ENCODE data around the gene GLS2. TPM values are rescaled to one million over a fixed set of nuclear protein-coding genes. Genes with fewer than 3 reads are reported as not detected.
A peak's percentile ranks its signal among the peaks of the same experiment; 100 is the strongest.

The GLS2 gene
- total and polyA plus RNA-seq, 10 of the 15 experiments (the other 5 are each of a cell fraction or from before 2014, with no cell fraction given) = 0.64 to 6.4 (median 3.3) TPM

DNA sequence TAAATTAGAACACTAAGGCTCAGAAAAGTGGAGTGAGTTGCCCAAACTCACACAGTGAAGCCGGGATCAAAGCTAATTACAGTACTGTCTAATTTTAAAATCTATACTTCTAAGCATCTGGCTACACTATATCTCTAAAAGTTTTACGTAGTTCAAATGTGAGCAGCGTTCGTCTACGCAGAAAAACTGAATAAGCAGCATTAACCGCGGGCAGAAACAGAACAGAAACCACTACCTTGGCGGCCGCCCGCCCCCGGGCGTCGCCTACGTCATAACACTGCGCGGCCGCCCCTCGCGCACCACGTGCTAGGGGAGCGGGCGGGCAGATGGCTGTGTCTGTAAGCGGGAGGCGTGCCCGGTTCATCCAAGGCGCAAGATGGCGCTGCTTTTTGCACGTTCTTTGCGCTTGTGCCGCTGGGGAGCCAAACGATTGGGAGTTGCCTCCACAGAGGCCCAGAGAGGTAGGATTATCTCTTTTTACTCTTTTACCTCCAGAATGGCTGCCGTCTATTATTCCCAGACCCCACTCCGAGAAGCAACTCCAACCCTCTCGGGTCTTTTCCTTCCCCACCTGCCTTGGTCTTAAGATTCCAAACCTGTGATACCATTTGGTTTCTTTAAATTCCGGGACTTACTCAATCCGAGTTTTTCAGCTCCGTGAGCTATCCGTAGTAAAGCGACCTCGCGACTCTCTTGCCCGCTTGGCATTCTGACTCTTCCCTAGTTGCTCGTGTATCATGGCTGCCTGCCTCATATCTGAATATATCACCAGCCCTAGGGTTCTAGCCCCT, 19.6 kb downstream of the GLS2 start, which contains the start of gene SPRYD4:
Gene SPRYD4 (plus strand): TSS at position 363 of the 791 bp plus-strand sequence. CDS start 14 bp downstream, at position 377.
- intact Hi-C loops (cut with micrococcal nuclease; ENCODE audit: unreplicated experiment) = loop anchor here (5.0 to 10.0 kb wide), 2 partner anchors 204 to 341 kb away; partner anchors contain the start of genes COQ10A and ESYT1
- Histone ChIP-seq H3K27ac (ENCODE audit: control insufficient read depth, insufficient read depth) (peak within 1 kb of the TSS; percentile 93), H3K9me3 (replicated peaks; ENCODE audit: control insufficient read depth, insufficient read depth, low read length) (no peaks in the 10 kb centered on the region), H4K20me1 (ENCODE audit: control insufficient read depth, insufficient read depth) (no peaks in the 10 kb centered on the region), H3K27me3 (replicated peaks in 1 of 2; ENCODE audit: control insufficient read depth in 2 of 2, insufficient read depth in 2 of 2, low read length in 1 of 2) (no peaks in the 10 kb centered on the region), H3K9ac (ENCODE audit: control insufficient read depth, insufficient read depth, low read length) (peak within 1 kb of the TSS; percentile 98), H2AFZ (ENCODE audit: control insufficient read depth, low read depth, low read length) (peak within 1 kb of the TSS; percentile 89), H3K4me1 (ENCODE audit: control insufficient read depth, insufficient read depth, low read length) (peaks cover 15% of the 10 kb centered on the region), H3K4me3 (peak within 1 kb of the TSS; percentile 76), H3K79me2 (ENCODE audit: control insufficient read depth, insufficient read depth, low read length) (peaks cover 31% of the 10 kb centered on the region), H3K4me2 (ENCODE audit: control insufficient read depth, insufficient read depth) (peak within 1 kb of the TSS; percentile 98), H3K36me3 (ENCODE audit: control insufficient read depth in 2 of 2, insufficient read depth in 2 of 2, low read length in 1 of 2) (peaks cover 0 to 7% of the 10 kb centered on the region in 2 experiments; a peak in 2 of 4 replicates)
- FAIRE-seq = peak; percentile 81
- CTCF ChIA-PET = interaction anchor here (0.5 to 1.9 kb wide), 5 partner anchors 19 to 306 kb away, joined by 3 to 7 read pairs (median 3); partner anchors contain the start of genes SMARCC2 and TIMELESS
- RAD21 ChIA-PET (ENCODE audit: unreplicated experiment) = interaction anchor here (1.0 to 1.4 kb wide), 3 partner anchors 110 to 279 kb away, joined by 3 read pairs; partner anchors contain the start of genes RNF41 and SMARCC2
- TSS peak; percentile 68 for BruUV-seq (replicated peaks)
- in situ Hi-C loops (cut with MboI) = loop anchor here (5.0 kb wide), 1 partner anchor 276 kb away; no protein-coding TSS in a partner anchor
- DNase-seq (ENCODE audit: low read depth, low spot score) = peak; percentile 70
- WGBS (ENCODE audit: insufficient coverage, insufficient replicate concordance, low lambda C conversion rate, missing lambda C conversion rate) = 1% methylated on average over 43 of the region's 43 CpGs
- SMC1A ChIA-PET (ENCODE audit: uncharacterized antibody, unreplicated experiment) = interaction anchor here (1.0 to 2.2 kb wide), 6 partner anchors 19 to 247 kb away, joined by 3 to 8 read pairs (median 4); partner anchors contain the start of genes RNF41 and TIMELESS
- POLR2A ChIA-PET = interaction anchor here (0.6 to 1.2 kb wide), 6 partner anchors 11 to 340 kb away, joined by 3 to 4 read pairs (median 3); partner anchors contain the start of genes ESYT1, STAT2 and TIMELESS
- peak; percentile 92 for ATAC-seq
- TF ChIP-seq, protein P1, sequence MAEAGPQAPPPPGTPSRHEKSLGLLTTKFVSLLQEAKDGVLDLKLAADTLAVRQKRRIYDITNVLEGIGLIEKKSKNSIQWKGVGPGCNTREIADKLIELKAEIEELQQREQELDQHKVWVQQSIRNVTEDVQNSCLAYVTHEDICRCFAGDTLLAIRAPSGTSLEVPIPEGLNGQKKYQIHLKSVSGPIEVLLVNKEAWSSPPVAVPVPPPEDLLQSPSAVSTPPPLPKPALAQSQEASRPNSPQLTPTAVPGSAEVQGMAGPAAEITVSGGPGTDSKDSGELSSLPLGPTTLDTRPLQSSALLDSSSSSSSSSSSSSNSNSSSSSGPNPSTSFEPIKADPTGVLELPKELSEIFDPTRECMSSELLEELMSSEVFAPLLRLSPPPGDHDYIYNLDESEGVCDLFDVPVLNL (IDR thresholded peaks at IDR 0.05; ENCODE audit: low read depth, low read length) = no peak
- TF ChIP-seq ATF7 (IDR thresholded peaks at IDR 0.05; ENCODE audit: low read depth) (peak; percentile 70), TAF1 (IDR thresholded peaks at IDR 0.05; ENCODE audit: borderline replicate concordance, low read depth, low read length) (peak; percentile 96), CREM (IDR thresholded peaks at IDR 0.05; ENCODE audit: low read depth) (peak; percentile 99), IKZF1 (conservative IDR thresholded peaks at IDR 0.05) (peak; percentile 77), ETV6 (conservative IDR thresholded peaks at IDR 0.05 in 1 of 2, IDR thresholded peaks at IDR 0.05 in 1 of 2; ENCODE audit: borderline replicate concordance in 1 of 2, low read depth in 1 of 2) (no peak), FOXM1 (IDR thresholded peaks at IDR 0.05; ENCODE audit: low read depth, low read length) (peak; percentile 27; the same call in 1 of the 2 replicates), ATF2 (IDR thresholded peaks at IDR 0.05; ENCODE audit: low read length) (peak; percentile 25; the same call in 1 of the 2 replicates), SIN3A (IDR thresholded peaks at IDR 0.05; ENCODE audit: low read depth, low read length) (peak; percentile 82), TCF3 (IDR thresholded peaks at IDR 0.05; ENCODE audit: borderline replicate concordance, insufficient read depth, low read depth, low read length) (peak; percentile 62; the same call in 1 of the 2 replicates), LARP7 (IDR thresholded peaks at IDR 0.05) (peak; percentile 54; the same call in 1 of the 2 replicates)
- TF ChIP-seq, protein P2, sequence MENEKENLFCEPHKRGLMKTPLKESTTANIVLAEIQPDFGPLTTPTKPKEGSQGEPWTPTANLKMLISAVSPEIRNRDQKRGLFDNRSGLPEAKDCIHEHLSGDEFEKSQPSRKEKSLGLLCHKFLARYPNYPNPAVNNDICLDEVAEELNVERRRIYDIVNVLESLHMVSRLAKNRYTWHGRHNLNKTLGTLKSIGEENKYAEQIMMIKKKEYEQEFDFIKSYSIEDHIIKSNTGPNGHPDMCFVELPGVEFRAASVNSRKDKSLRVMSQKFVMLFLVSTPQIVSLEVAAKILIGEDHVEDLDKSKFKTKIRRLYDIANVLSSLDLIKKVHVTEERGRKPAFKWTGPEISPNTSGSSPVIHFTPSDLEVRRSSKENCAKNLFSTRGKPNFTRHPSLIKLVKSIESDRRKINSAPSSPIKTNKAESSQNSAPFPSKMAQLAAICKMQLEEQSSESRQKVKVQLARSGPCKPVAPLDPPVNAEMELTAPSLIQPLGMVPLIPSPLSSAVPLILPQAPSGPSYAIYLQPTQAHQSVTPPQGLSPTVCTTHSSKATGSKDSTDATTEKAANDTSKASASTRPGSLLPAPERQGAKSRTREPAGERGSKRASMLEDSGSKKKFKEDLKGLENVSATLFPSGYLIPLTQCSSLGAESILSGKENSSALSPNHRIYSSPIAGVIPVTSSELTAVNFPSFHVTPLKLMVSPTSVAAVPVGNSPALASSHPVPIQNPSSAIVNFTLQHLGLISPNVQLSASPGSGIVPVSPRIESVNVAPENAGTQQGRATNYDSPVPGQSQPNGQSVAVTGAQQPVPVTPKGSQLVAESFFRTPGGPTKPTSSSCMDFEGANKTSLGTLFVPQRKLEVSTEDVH (IDR thresholded peaks at IDR 0.05; ENCODE audit: low read depth, partially characterized antibody) = no peak
- TF ChIP-seq, protein P3, sequence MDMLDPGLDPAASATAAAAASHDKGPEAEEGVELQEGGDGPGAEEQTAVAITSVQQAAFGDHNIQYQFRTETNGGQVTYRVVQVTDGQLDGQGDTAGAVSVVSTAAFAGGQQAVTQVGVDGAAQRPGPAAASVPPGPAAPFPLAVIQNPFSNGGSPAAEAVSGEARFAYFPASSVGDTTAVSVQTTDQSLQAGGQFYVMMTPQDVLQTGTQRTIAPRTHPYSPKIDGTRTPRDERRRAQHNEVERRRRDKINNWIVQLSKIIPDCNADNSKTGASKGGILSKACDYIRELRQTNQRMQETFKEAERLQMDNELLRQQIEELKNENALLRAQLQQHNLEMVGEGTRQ (IDR thresholded peaks at IDR 0.05; ENCODE audit: borderline replicate concordance, low read depth, low read length) = peak; percentile 92

Measured in GM12878 (cell line).